GM12872 (cell line): ENCODE data around the gene TRIM51.

Experiments
- CTCF ChIP-seq: IDR thresholded peaks from 3 replicates; pipeline ENCODE4 v1.5.1; 2011; ENCODE audit warnings: low read depth, mild to moderate bottlenecking, low read length, moderate library complexity; ENCODE audit not compliant: insufficient read depth

TRIM51 gene

GRCh38 chr11:55902308-55902707, 19.2 kb downstream of the TRIM51 start:
- no peak for TF ChIP-seq CTCF

- no peak for TF ChIP-seq CTCF
Measured at GRCh38 chr11:55914482-55914881, 31.4 kb downstream of the TRIM51 start, which contains the start of gene OR5W2. TSS of gene OR5W2 (minus strand) at chr11:55914582. CDS start at chr11:55914582, 0 bp downstream.

DNA sequence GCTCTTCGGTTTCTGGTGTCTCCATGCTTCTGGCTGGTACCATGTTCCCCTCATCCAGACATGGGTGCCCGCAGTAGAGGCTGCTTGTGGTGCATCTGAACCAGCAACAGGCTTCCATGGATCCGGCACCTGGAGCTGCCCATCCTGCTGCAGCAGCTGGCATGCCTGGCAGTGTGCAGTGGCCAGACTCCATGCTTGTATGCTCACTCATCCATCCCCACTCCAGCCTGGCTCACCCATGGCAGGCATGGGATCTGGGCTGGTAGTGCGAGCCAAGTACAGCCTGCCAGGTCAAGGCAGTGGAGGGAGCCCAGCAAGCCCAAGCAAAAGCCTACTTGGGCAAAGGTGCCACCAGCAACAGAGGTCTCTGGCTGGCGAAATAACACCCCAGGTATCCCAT, 37.4 kb downstream of the TRIM51 start:
- no peak for TF ChIP-seq CTCF

DNA sequence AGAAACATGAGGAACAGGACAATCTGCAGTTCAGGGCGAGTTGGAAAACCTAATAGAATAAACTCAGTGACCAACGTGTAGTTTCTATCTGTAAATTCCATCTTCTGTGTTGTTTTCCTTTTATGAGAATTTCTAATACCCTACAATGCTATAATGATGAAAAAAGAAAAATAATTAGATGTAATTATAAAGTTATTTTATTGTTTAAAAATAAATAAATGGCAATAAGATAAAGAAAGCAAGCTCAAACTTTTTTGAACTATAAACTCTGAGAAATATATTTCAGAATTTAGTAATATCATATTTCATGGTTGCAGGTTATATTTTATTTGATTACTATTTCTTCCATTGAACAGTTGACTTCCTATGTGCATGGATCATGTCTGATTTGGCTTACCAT, 53.2 kb downstream of the TRIM51 start, which contains the start of gene OR5I1:
TSS of gene OR5I1 (minus strand) at position 101 of the 400 bp plus-strand sequence. CDS start at position 101, 0 bp downstream.
- no peak for TF ChIP-seq CTCF
